ENCODE measurements around the gene INHBC.

Gene INHBC

GRCh38 chr12:57469296-57470164 is 34.9 kb downstream of the INHBC start:
- DNase-seq (ENCODE audit: low spot score), result no peak

DNA sequence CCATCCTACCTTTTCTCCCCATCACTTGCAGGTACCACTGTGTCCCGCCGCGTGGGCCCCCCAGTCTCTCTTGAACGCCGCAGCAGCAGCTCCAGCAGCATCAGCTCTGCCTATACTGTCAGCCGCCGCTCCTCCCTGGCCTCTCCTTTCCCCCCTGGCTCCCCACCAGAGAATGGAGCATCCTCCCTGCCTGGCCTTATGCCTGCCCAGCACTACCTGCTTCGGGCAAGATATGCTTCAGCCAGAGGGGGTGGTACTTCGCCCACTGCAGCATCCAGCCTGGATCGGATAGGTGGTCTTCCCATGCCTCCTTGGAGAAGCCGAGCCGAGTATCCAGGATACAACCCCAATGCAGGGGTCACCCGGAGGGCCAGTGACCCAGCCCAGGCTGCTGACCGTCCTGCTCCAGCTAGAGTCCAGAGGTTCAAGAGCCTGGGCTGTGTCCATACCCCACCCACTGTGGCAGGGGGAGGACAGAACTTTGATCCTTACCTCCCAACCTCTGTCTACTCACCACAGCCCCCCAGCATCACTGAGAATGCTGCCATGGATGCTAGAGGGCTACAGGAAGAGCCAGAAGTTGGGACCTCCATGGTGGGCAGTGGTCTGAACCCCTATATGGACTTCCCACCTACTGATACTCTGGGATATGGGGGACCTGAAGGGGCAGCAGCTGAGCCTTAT is 35.8 kb downstream of the INHBC start:
- DNase-seq (ENCODE audit: low spot score), result no peak

DNA sequence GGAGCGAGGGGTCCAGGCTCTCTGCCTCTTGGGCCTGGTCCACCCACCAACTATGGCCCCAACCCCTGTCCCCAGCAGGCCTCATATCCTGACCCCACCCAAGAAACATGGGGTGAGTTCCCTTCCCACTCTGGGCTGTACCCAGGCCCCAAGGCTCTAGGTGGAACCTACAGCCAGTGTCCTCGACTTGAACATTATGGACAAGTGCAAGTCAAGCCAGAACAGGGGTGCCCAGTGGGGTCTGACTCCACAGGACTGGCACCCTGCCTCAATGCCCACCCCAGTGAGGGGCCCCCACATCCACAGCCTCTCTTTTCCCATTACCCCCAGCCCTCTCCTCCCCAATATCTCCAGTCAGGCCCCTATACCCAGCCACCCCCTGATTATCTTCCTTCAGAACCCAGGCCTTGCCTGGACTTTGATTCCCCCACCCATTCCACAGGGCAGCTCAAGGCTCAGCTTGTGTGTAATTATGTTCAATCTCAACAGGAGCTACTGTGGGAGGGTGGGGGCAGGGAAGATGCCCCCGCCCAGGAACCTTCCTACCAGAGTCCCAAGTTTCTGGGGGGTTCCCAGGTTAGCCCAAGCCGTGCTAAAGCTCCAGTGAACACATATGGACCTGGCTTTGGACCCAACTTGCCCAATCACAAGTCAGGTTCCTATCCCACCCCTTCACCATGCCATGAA is 36.5 kb downstream of the INHBC start:
- DNase-seq (ENCODE audit: low spot score), result no peak

GRCh38 chr12:57471661-57472060 is 37.1 kb downstream of the INHBC start:
- DNase-seq (ENCODE audit: low spot score), result no peak

DNA sequence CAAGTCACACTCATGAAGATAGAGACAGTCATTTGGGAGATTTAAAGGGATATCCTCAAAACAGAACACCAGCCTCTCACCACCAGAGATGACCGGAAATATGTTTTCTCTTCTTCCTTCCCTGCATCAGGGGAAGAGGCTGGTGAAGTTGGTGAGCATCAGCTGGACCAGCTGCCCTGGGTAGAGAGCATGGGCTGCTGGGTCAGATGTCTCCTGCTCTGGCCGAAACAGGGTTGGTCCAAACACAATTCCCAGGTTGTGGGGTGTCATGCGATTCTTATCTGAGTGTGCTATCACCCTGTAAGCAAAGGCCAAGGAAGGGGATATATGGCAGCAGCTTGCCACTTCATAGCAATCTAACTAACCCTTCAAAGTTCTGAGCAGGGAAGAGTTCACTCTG is 37.8 kb downstream of the INHBC start:
- no peak for DNase-seq (ENCODE audit: low spot score)

- DNase-seq (ENCODE audit: low spot score), result no peak
Observed at GRCh38 chr12:57473392-57473791, 38.8 kb downstream of the INHBC start.

DNA sequence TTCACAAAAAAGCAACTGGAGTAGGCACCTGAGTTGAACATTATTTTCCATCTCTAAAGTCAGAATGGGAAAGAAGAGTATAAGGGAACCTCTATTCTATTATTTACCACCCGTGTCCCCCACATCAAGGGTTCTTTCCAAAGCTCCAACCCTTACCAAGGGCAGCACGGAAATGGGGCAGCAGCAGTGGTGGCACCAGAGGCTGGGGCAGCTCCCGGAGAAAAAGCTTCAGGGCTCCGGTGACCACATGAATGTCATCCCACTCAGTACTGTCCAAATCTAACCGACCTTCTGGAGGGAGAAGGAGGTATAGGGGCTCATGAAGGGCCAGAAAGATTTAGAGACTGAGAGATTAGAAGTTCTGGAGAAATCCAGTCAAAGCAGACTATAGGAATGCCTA is 39.3 kb downstream of the INHBC start:
- DNase-seq (ENCODE audit: low spot score), result no peak

- no peak for DNase-seq (ENCODE audit: low spot score)
Observed at GRCh38 chr12:57474430-57474829, 39.8 kb downstream of the INHBC start.

DNA sequence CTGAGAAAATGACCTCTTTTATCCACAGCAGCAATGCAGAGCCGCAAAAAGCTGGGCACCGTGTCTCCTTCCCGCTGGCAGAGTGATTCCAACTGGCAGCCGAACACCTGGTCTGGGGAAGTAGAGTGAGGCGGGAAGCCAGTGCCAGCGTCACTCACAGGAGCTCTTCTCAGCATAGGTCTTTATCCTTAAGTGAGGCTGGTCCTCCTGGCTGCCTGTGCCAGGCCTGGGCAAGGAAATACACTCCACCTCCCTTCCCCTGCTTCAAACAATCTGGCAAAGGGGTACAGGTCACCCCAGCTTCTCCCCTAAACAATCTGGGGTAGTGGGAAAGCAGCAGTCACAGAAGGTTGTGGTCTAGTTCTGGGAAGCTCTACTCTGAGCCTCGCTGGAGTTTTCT is 40.3 kb downstream of the INHBC start:
- DNase-seq (ENCODE audit: low spot score), result no peak

DNA sequence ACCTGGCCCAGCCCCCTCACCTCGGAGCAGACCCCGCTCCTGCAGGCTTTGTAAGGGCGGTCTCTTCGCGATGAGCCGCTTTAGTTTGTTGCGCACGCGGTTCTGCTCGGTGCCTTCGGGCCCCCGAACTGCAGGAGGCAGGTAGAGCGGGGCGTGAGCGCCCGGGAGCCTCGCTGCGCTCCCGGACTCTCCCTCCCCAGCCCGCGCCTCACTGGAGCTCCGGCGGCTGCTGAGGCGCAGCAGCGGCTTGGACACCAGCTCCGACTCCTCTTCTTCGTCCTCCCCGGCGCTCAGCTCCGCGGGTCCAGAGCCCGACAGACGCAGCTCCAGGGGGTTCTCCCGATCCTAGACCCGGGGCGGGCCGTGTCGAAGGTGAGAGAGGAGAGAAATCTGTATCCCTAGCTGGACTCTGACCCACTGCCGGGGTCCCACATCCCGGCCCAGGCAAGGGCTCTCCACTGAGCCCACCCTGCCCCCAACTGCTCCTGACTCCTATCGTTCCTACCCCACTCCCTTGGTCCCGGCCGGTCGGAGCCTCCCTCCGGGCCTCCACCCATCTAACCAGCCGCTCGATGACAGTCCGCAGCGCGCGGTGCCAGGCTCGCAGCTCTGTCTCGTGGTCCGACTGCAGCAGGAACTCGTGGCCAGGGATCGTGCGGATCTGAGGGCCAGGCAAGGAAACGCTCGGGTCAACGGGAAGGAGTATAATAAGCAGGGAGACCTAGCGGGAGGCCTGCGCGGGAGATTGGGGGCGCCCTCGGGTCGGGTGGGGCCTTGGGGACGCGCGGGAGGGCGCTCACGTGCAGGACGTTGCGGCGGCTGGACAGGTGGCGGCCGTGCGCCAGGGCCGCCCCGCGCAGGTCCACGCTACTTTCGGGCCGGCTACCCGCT is 40.9 kb downstream of the INHBC start:
- no peak for DNase-seq (ENCODE audit: low spot score)

- DNase-seq (ENCODE audit: low spot score), result peak; percentile 64
Observed at GRCh38 chr12:57476162-57476992, 41.8 kb downstream of the INHBC start.

- peak; percentile 24 for DNase-seq (ENCODE audit: low spot score)
Observed at GRCh38 chr12:57476993-57477709, 42.6 kb downstream of the INHBC start.

- DNase-seq (ENCODE audit: low spot score), result peak; percentile 48
Observed at GRCh38 chr12:57477710-57478681, 43.4 kb downstream of the INHBC start.

DNA sequence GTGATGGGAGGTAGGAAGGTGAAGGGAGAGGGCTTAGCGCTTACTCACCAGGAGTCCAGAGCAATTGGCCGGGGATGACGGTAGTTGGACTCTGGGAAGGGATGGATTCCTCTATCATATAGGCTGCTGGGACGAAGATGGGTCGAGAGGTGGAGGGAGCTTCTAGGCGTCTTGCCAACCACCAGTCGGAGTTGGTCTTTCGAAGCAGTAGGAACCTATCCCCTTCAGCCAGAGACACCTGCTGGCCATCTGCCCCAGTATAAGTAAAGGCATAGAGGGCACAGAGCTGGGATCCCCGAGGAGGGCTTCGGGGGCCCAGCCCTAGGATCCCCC is 44.4 kb downstream of the INHBC start:
- DNase-seq (ENCODE audit: low spot score), result no peak

- DNase-seq (ENCODE audit: low spot score), result peak; percentile 75
Observed at GRCh38 chr12:57479376-57480115, 45.0 kb downstream of the INHBC start, which contains the start of gene ARHGAP9. TSS of gene ARHGAP9 (minus strand) at chr12:57479866. CDS start at chr12:57479406, 460 bp downstream.

DNA sequence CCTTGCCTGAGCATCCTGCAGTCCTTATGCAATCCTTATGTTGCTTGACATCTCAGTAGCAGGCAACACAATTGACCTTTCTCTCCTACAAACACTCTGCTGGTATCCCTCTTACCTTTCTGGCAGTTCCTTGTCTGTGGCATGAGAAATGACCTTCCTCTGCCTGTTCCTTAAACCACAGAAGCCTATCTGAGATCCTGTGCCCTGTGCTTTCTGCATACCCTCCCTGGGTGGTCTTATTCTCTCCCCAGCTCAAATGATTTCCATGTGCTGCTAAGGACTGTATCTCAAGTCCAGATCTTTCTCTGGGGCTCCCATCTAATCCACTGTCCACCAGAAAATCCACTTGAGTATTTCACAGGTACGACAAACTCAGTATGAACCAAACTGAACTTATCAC is 47.1 kb downstream of the INHBC start:
- no peak for DNase-seq (ENCODE audit: low spot score)

- no peak for DNase-seq (ENCODE audit: low spot score)
Observed at GRCh38 chr12:57483466-57483865, 48.9 kb downstream of the INHBC start.

DNA sequence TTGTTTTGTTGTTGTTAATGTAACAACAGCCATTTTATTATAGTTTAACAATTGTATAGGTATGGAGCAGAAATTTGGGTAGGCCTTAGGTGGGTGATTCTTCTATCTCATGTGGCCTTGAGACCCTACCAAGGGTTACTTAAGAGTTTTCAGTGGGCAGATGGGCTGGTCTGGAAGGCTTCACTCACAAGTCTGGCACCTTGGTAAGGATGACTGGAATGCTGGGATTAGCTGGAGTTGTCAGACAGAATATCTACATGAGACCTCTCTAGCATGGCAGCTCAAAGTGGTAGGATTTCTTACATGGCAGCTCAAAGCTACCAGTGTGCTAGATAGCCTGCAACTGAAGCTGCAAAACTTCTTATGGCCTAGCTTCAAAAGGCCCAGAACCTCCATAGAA is 51.1 kb downstream of the INHBC start:
- no peak for DNase-seq (ENCODE audit: low spot score)

Data from CD4-positive, alpha-beta T cell treated with Interleukin-6 at 100 ng/mL for 8 hours (primary cell).